ENCODE results near the gene SETBP1. TPM values are rescaled to one million over a fixed set of nuclear protein-coding genes. Genes with fewer than 3 reads are reported as not detected.

SETBP1 gene
- total RNA-seq, 4 donors from 2014 or later: 14.5 to 34.2 (median 19.3) TPM

GRCh38 chr18:44659771-44660170 is 20.9 kb upstream of the SETBP1 start:
- ATAC-seq (ENCODE audit: low FRiP score) (no peak), DNase-seq (ENCODE audit: low spot score) (no peak)
- no peak for TF ChIP-seq CTCF (IDR thresholded peaks at IDR 0.05)

GRCh38 chr18:44668270-44668975 is 12.3 kb upstream of the SETBP1 start:
- no peak for TF ChIP-seq CTCF (IDR thresholded peaks at IDR 0.05)
- no peak for ATAC-seq (ENCODE audit: low FRiP score)
- DNase-seq (ENCODE audit: low spot score): no peak

- ATAC-seq (ENCODE audit: low FRiP score) (no peak), DNase-seq (ENCODE audit: low spot score) (no peak)
- TF ChIP-seq CTCF (IDR thresholded peaks at IDR 0.05): no peak
Observed at GRCh38 chr18:44671914-44672313, 8.8 kb upstream of the SETBP1 start.

GRCh38 chr18:44672506-44672905 is 8.2 kb upstream of the SETBP1 start:
- ATAC-seq (ENCODE audit: low FRiP score) (no peak), DNase-seq (ENCODE audit: low spot score) (no peak)
- TF ChIP-seq CTCF (IDR thresholded peaks at IDR 0.05): no peak

- no peak for TF ChIP-seq CTCF (IDR thresholded peaks at IDR 0.05)
- no peak for ATAC-seq (ENCODE audit: low FRiP score)
- no peak for DNase-seq (ENCODE audit: low spot score)
Observed at GRCh38 chr18:44673256-44673880, 7.3 kb upstream of the SETBP1 start.

- DNase-seq (ENCODE audit: low spot score): no peak
- ATAC-seq (ENCODE audit: low FRiP score): no peak
- TF ChIP-seq CTCF (IDR thresholded peaks at IDR 0.05): no peak
Observed at GRCh38 chr18:44677933-44678332, 2.8 kb upstream of the SETBP1 start.

GRCh38 chr18:44678725-44679055 is 2.0 kb upstream of the SETBP1 start:
- ATAC-seq (ENCODE audit: low FRiP score) (no peak), DNase-seq (ENCODE audit: low spot score) (no peak)
- no peak for TF ChIP-seq CTCF (IDR thresholded peaks at IDR 0.05)

All from omental fat pad (tissue), 4 donors.